Measurements from ENCODE around the gene ACVR2A.
A peak's percentile ranks its signal among the peaks of the same experiment; 100 is the strongest.

ACVR2A gene

DNA sequence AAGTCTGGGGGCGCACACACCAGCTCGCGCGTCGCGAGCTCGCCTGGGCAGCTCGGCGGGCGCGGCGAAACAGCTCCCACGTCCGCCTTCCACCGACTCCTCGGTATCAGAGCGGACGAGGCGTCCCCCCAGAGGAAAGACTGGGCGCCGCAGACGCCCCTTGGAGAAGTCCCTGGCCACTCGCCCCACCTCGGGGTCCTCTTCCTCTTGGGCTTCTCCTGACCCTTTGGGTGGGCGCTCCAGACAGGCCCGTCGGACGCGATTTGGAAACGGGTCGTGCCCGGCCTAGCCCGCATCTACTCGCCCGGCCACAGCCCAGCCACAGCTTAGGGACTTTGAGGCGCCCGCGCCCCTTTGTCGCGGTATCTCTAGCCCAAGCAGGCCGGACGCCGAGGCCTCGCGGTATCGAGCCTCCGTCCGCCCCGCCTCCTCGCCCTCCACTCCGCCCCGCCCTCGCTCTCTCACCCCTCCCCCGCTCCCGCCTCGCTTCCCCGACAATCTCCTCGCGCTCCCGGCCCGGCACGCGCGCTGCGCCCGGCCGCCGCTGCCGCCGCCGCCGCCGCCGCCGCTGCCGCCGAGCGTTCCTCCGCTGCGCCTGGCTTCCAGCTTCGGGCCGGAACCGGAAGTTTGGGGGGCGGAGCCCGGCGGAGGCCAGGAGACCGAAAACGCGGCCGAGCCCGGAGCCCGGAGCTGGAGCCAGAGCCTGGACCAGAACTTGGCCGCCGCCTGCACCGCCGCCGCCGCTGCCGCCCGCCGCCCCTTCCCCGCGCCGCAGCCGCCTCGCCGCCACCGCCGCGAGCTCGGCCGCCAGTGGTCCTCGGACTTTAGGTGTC is 749 bp upstream of the ACVR2A start:
- H3K4me3 ChIP-seq (replicated peaks; ENCODE audit: low read depth, low read length): peak overlapping the region; percentile 70
- peak; percentile 47 for DNase-seq (ENCODE audit: extremely low read depth, low read depth)
- TF ChIP-seq, protein P1, sequence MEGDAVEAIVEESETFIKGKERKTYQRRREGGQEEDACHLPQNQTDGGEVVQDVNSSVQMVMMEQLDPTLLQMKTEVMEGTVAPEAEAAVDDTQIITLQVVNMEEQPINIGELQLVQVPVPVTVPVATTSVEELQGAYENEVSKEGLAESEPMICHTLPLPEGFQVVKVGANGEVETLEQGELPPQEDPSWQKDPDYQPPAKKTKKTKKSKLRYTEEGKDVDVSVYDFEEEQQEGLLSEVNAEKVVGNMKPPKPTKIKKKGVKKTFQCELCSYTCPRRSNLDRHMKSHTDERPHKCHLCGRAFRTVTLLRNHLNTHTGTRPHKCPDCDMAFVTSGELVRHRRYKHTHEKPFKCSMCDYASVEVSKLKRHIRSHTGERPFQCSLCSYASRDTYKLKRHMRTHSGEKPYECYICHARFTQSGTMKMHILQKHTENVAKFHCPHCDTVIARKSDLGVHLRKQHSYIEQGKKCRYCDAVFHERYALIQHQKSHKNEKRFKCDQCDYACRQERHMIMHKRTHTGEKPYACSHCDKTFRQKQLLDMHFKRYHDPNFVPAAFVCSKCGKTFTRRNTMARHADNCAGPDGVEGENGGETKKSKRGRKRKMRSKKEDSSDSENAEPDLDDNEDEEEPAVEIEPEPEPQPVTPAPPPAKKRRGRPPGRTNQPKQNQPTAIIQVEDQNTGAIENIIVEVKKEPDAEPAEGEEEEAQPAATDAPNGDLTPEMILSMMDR (IDR thresholded peaks at IDR 0.05; ENCODE audit: low read depth, low read length, missing control alignments): no peak

DNA sequence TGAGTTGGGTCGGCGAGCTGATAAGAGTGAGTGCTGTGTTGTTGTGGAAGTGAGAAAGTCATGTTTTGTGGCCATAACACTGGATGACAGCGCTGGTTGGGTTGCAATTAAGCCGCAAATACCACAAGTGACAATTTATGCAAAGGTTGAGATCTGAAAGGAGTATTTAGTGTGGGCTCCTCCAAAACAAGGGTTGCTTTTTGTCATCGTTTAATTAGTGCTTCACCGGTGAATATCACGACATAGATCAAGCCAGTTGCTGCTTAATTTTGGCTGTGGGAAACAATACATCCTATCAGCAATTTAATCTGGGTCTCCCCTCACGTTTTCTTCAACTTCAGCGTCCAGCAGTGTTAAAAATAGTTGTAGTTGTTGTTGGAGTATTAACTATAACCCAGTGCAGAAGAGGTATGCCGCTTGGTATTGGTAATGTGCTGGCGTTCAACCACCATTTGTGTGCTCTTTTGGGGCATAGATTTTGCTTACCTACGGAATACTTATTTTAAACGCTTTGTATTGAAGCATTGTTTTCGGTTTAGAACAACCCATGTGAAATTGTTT is 662 bp downstream of the ACVR2A start:
- peak overlapping the region; percentile 70 for H3K4me3 ChIP-seq (replicated peaks; ENCODE audit: low read depth, low read length)
- DNase-seq (ENCODE audit: extremely low read depth, low read depth): no peak
- TF ChIP-seq, protein P1 (IDR thresholded peaks at IDR 0.05; ENCODE audit: low read depth, low read length, missing control alignments): no peak

DNA sequence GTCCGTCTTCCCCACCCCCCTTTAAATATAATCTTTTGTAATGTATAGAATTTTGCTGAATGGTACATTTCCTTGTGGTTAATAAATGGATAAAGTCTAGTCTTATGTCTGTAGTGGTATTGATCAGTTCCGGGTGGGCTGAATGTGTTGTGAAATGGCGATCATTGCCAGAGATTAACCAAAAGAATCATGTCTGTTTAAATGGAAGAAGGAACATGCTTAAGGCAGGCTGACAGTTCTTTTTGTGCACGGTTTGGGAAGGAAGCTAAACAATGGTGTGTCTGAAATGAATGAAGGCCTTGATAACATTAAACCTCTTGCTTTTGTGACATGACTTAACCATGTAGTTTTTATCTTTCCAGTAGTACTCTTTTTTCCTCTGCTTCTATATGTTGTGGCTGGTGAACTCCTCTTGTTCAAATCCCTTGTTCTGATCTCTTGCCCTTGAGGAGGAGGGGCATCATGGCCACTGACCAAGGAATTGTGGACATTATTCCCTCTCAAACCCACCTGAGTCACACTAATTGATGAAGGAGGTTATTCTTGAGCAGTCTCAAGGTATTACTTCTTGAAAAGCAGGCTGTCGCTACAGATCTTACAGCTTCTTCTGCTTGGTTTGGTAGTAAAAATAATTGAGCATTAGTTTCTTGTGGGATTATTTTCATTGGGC is 1.7 kb downstream of the ACVR2A start:
- H3K4me3 ChIP-seq (replicated peaks; ENCODE audit: low read depth, low read length): peak overlapping the region; percentile 70
- TF ChIP-seq, protein P1 (IDR thresholded peaks at IDR 0.05; ENCODE audit: low read depth, low read length, missing control alignments): no peak
- DNase-seq (ENCODE audit: extremely low read depth, low read depth): no peak

DNA sequence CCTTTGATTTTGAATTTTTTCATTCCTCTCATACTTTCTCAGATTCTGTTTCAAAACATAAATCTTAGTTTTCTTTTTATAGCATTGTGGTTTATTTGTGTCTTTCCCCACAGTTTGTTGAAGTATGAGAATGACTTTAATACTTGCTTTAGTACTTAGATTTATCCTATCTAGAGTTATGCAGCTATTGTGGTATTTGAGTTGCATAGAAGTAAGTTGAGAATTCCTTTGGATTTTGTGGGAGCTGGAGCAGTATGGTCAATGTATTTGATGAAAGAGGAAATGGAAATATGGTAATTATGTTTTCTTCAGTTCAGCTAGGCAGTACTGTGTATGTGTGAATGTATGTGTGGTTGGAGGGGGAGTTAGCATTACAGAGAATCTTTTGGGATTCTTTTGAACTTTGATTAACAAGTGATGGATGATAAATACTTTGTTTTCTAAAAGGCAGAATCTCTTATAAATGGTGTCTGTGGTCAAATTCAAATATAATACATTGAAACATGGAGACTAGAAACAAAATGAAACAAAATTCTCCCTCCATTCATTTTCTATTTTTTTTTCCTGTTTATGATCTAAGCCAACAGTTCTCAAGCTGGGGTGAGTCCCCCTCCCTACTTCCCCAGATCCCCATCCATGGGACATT is 3.0 kb downstream of the ACVR2A start:
- no peak overlapping the region for H3K4me3 ChIP-seq (replicated peaks; ENCODE audit: low read depth, low read length)
- no peak for DNase-seq (ENCODE audit: extremely low read depth, low read depth)
- TF ChIP-seq, protein P1 (IDR thresholded peaks at IDR 0.05; ENCODE audit: low read depth, low read length, missing control alignments): no peak

DNA sequence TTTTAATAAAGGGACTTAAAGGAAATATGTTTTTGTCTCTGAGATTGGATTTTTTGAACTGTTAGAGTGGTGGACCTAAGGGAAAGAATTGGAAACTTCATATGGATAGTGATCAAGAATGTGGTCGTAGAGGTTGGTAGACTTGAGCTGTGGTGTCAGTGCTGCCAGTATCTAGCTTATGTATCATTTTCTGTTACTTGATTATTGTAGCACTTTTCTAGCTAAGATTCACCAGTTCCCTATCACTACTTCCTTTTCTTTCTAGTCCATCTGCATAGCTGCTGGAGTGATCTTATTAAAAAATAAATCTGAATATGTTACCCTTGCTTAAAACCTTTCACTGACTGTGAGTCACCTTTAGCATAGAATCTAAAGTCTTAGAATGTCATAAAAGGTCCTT is 6.0 kb downstream of the ACVR2A start:
- no peak overlapping the region for H3K4me3 ChIP-seq (replicated peaks; ENCODE audit: low read depth, low read length)
- TF ChIP-seq, protein P1 (IDR thresholded peaks at IDR 0.05; ENCODE audit: low read depth, low read length, missing control alignments): no peak
- DNase-seq (ENCODE audit: extremely low read depth, low read depth): no peak

DNA sequence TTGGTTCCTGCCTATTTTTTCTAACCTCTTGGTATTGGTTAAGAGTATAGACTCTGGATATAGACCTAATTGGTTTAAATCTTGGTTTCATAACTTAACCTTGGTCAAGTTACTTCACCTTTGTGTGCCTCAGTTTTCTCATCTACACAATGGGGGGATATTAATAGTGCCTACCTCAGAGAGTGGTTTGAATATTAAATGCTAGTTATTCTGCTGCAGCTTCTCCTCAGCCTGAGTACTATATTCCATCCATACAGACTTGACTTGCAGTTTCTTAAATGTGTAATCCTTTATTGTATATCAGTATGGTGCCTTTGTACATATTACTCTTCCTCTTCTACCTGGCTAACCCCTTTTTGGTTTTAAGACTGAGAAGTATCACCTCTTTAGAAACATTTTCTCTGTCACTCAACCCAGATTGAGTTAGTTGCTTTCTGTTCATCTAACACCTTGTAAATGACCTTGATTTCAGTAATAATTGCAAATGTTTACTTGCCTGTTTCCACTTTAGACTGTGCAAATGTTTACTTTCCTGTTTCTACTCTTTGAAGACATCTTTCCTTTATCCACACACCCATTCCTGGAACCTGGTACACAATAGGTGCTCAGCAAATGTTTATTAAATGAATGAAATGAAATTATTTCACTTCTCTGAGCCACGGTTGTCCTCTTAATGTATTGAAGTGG is 6.6 kb downstream of the ACVR2A start:
- TF ChIP-seq, protein P1 (IDR thresholded peaks at IDR 0.05; ENCODE audit: low read depth, low read length, missing control alignments): no peak
- no peak for DNase-seq (ENCODE audit: extremely low read depth, low read depth)
- H3K4me3 ChIP-seq (replicated peaks; ENCODE audit: low read depth, low read length): no peak overlapping the region
